CMK (cell line): ENCODE measurements around the gene MAP4K4.
"Not testable (repeated sequence)": the region's sequence is repeated elsewhere in the genome, so short reads cannot be mapped to it uniquely, and the experiment has no call there.

ENCODE experiments used
- DNase-seq: peaks from one replicate; pipeline ENCODE4 v3.0.0-alpha.2; 2010; ENCODE audit warnings: low read depth

MAP4K4 gene

GRCh38 chr2:101743288-101743687 is 45.8 kb downstream of the MAP4K4 start:
- no peak for DNase-seq

GRCh38 chr2:101744832-101745231 is 47.3 kb downstream of the MAP4K4 start:
- DNase-seq: no peak

DNA sequence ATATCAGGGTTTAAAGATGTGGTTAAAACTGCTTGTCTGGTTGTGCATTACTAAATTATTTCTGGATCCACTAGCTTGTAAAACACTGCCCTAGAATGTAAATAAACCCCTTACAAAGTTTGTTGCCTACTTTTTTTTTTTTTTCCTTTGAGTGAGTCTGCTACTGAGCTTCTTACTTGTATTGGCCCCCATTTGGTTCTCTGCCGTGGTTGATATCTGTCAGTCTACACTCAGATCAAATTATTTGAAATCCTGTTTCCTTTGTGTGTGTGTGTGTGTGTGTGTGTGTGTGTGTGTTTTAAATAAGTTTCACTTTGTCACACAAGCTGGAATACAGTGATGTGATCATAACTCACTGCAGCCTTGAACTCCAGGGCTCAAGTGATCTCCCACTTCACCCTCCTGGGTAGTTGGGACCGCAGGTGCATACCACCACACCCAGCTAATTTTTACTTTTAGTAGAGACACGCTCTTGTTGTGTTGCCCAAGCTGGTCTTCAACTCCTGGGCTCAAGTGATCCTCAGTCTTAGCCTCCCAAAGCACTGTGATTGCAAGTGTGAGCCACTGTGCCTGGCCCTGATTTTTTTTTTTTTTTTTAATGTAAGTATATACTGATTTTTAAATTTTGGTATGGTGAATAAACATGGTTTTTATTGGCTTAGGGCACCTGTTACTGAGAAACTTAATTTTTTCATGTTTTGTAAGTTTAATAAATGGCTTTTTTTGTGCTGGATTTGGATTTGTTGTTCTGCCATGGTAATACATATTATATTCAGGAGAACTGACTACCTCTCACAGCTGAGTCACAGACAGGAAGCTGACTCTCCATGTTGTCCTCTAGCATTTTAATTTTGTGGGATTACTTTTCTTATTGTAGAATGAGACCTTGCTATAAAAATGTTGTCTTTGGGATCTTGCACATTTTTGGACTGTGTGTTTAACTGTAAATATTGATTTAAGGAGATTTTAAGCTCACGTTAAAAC is 48.5 kb downstream of the MAP4K4 start:
- no peak for DNase-seq

- no peak for DNase-seq
Observed at GRCh38 chr2:101748000-101748399, 50.5 kb downstream of the MAP4K4 start.

DNA sequence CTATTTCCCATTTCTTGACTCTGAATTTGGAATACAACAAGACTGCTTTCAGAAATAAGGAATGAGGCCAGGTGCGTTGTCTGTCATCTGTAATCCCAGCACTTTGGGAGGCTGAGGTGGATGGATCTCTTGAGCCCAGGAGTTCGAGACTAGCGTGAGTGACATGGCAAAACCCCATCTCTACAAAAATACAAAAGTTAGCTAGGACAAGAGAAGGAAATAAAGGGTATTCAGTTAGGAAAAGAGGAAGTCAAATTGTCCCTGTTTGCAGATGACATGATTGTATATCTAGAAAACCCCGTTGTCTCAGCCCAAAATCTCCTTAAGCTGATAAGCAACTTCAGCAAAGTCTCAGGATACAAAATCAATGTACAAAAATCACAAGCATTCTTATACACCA is 51.0 kb downstream of the MAP4K4 start:
- not testable (repeated sequence) for DNase-seq

- no peak for DNase-seq
Observed at GRCh38 chr2:101750688-101751087, 53.2 kb downstream of the MAP4K4 start.

DNA sequence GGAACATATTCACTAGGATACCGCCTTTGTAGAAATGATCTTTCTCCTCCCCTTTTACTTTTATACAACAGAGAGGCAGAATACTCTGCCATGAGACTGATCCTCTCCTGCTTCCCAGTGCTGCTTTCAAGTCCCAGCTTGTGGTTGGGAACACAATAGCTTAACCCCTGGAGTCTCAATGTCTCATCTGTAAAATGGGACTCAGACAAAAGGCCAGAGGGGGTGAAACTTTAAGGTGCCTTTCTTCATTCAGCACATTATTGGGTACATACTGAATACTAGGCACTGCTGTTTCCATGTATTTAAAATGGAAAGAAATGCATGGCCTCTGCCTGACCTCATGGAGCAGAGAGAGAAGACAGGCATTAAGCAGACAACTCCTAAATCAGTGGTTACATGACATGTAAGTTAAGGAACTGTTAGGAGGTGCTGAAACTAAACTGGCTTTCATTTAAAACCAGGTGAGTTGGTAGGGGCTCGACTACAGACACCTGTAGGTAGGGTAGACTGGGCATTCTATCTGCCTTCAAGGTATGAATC is 53.8 kb downstream of the MAP4K4 start:
- DNase-seq: no peak

- DNase-seq: no peak
Observed at GRCh38 chr2:101751875-101752619, 54.5 kb downstream of the MAP4K4 start.

GRCh38 chr2:101752716-101753616 is 55.5 kb downstream of the MAP4K4 start:
- no peak for DNase-seq

- no peak for DNase-seq
Observed at GRCh38 chr2:101753720-101754490, 56.4 kb downstream of the MAP4K4 start.

- DNase-seq: no peak
Observed at GRCh38 chr2:101754618-101755017, 57.1 kb downstream of the MAP4K4 start.

GRCh38 chr2:101756266-101756665 is 58.8 kb downstream of the MAP4K4 start:
- no peak for DNase-seq

DNA sequence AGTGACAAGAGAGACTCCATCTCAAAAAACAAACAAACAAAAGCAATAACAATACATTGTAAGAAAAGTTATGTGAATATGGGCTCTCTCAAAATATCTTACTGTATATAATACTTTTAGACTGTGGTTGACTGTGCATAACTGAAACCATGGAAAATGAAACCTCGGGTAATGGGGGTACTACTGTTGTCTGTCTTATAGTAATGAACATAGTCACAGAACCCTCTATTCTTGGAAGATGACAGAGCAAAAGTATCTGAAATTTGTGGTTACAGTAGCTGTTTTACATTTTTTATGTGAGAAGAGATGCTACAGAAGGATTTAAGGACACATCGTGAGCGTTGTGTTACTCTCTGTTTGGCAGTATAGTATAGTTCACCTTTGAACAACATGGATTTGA is 60.5 kb downstream of the MAP4K4 start:
- no peak for DNase-seq

- no peak for DNase-seq
Observed at GRCh38 chr2:101759162-101759561, 61.7 kb downstream of the MAP4K4 start.

GRCh38 chr2:101762451-101763171 is 65.1 kb downstream of the MAP4K4 start:
- DNase-seq: no peak

- no peak for DNase-seq
Observed at GRCh38 chr2:101763496-101764333, 66.2 kb downstream of the MAP4K4 start.

GRCh38 chr2:101766337-101766736 is 68.8 kb downstream of the MAP4K4 start:
- DNase-seq: no peak

DNA sequence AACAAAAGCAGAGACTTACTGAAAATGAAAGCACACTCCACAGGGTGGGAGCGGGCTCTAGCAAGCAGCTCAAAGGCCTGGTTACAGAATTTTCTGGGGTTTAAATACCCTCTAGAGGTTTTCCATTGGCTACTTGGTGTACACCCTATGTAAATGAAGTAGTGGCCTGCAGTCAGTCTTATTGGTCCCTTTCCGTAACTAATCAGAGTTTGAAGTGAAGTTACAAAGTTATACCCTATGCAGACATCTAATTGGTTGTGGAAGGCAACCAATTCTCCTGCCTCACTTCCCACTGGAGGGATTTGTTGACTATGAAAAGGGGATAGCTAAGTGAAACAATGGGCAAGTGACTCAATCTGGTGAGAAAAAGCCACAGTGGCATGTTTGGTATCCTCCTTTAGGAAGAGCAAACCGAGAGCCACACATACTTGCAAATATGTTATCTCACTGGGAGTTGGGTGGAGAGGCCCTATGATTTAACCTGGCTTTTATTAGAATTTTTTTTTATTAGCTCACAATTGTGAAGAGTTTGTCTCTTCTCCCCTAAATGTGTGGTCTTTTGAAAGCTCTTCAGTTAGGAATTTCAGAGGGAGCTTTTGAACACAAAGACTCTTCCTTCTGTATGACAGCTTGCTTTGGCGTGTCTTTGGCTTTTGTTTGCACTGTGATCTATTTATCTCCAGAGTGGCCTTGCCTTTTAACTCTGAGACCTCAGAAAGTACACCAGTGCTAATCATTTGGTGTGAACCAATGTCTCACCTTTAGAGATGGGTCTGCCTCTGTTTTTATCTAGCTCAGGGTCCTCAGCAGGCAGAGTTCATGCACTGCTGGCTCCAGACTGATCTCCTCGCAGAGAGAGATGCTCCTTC is 69.6 kb downstream of the MAP4K4 start:
- DNase-seq: no peak
